CD4-positive, alpha-beta memory T cell (primary cell): ENCODE measurements around the gene PPP4R1. TPM values are rescaled to one million over a fixed set of nuclear protein-coding genes. Genes with fewer than 3 reads are reported as not detected.

Experiments
- CTCF ChIA-PET: fragments of 350-600 bp; sonication (Branson Sonifier 250); formaldehyde crosslinking; loops from one replicate; lab custom pipeline; 2021; ENCODE audit warnings: inconsistent platforms; ENCODE audit not compliant: partially characterized antibody; lab: Charles Lee
- POLR2A ChIA-PET: fragments of 350-600 bp; sonication (Branson Sonifier 250); formaldehyde crosslinking; loops from one replicate; lab custom pipeline; 2021; ENCODE audit not compliant: partially characterized antibody; lab: Charles Lee
- DNase-seq, 5 donors: peaks; one replicate each; pipeline versions ENCODE4 v3.0.0 to v3.0.0-alpha.2; 2020 to 2022; ENCODE audit warnings: mixed read lengths in 1 of 5
- H3K27ac ChIP-seq: one replicate; pipeline ENCODE4 v1.7.0; 2013; ENCODE audit warnings: low read depth, low read length
- H3K27me3 ChIP-seq: 2 replicates; pipeline ENCODE4 v1.7.0; 2013; ENCODE audit warnings: mild to moderate bottlenecking, low read length, moderate library complexity; ENCODE audit not compliant: insufficient read depth
- H3K36me3 ChIP-seq: 2 replicates; pipeline ENCODE4 v1.7.0; 2013; ENCODE audit warnings: mild to moderate bottlenecking, low read length, moderate library complexity; ENCODE audit not compliant: insufficient read depth
- H3K4me1 ChIP-seq: 2 replicates; pipeline ENCODE4 v1.7.0; 2013; ENCODE audit warnings: mild to moderate bottlenecking, low read length, moderate library complexity; ENCODE audit not compliant: insufficient read depth
- H3K4me3 ChIP-seq, 2 donors: one replicate each; pipeline ENCODE4 v1.7.0; 2013; ENCODE audit warnings: low read length in 2 of 2, mild to moderate bottlenecking in 1 of 2
- H3K9me3 ChIP-seq, 2 donors: one replicate each; pipeline ENCODE4 v1.7.0; 2013; ENCODE audit warnings: low read length in 2 of 2, control low read depth in 1 of 2; ENCODE audit not compliant: control insufficient read depth in 1 of 2
- H3K27ac Mint-ChIP-seq, 7 donors: one replicate each; pipeline ENCODE4 v1.8.0; 2020 to 2021; ENCODE audit warnings: mixed read lengths in 7 of 7, mild to moderate bottlenecking in 6 of 7, inconsistent platforms in 3 of 7, moderate library complexity in 3 of 7
- H3K27me3 Mint-ChIP-seq, 2 donors: one replicate each; pipeline ENCODE4 v1.8.0; 2020 to 2021; ENCODE audit warnings: mixed read lengths in 2 of 2
- H3K36me3 Mint-ChIP-seq, 2 donors: one replicate each; pipeline ENCODE4 v1.8.0; 2020 to 2021; ENCODE audit warnings: mixed read lengths in 2 of 2, inconsistent platforms in 1 of 2, mild to moderate bottlenecking in 1 of 2
- H3K4me1 Mint-ChIP-seq, 4 donors: one replicate each; pipeline ENCODE4 v1.8.0; 2020 to 2021; ENCODE audit warnings: mixed read lengths in 4 of 4, mild to moderate bottlenecking in 1 of 4
- H3K4me3 Mint-ChIP-seq, 8 donors: one replicate each; pipeline ENCODE4 v1.8.0; 2020 to 2021; ENCODE audit warnings: mixed read lengths in 8 of 8, mild to moderate bottlenecking in 7 of 8, moderate library complexity in 6 of 8, inconsistent platforms in 3 of 8
- H3K9me3 Mint-ChIP-seq, 8 donors: one replicate each; pipeline ENCODE4 v1.8.0; 2020 to 2021; ENCODE audit warnings: mixed read lengths in 8 of 8, mild to moderate bottlenecking in 5 of 8, inconsistent platforms in 3 of 8, moderate library complexity in 1 of 8
- intact Hi-C: fragments of 100-400 bp; cut with micrococcal nuclease; formaldehyde crosslinking; loops from one replicate; pipeline ENCODE4 v1.15.1; 2023
- polyA plus RNA-seq, 2 donors: library from polyadenylated mRNA; unstranded; fragments of 300-500 nt; fragmentation: Illumina TruSeq; gene quantifications; one replicate each; pipeline ENCODE4 v1.2.3, GENCODE V29; 2021
- total RNA-seq, 2 experiments: library from RNA; stranded (reverse); gene quantifications; one replicate each; pipeline ENCODE4 v1.2.3, GENCODE V29; 2021

The PPP4R1 gene
- total and polyA plus RNA-seq, 4 experiments from 2014 or later = 10.2 to 71.0 (median 40.5) TPM

DNA sequence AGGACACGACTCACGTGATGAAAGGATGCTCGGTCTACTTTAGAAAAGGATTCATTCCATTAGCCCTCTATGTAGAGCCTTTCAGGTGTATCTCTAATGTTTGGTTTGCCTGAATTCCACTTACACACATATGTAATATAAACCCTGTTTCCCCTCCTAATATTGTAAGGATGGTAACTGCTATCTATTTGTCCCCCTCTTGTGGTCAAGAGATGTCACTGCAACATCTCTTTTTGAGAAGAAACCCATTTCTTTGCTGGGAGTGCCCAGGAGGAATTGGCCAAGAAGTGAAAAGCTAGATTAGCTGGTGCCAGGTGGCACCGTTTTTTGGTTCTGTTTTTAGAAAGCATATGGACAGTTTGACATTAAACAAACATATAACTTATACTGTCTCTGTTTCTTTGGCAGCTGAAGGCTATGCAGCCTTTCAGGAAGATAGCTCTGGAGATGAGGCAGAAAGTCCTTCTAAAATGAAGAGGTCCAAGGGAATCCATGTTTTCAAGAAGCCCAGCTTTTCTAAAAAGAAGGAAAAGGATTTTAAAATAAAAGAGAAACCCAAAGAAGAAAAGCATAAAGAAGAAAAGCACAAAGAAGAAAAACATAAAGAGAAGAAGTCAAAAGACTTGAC lies 97.8 kb downstream of the PPP4R1 start:
- Histone ChIP-seq H3K4me3 (no peak overlapping the region), H3K4me1 (no peaks in the 10 kb centered on the region), H3K27ac (no peak overlapping the region), H3K9me3 (no peaks in the 10 kb centered on the region), H3K36me3 (no peaks in the 10 kb centered on the region), H3K27me3 (no peaks in the 10 kb centered on the region)
- peaks cover 7 to 37% of the 10 kb centered on the region in 2 donors for H3K36me3 Mint-ChIP-seq
- peak overlapping the region in 3 of 7 donors; percentile 14 to 61 (median 30) for H3K27ac Mint-ChIP-seq
- no peaks in the 10 kb centered on the region for H3K9me3 Mint-ChIP-seq
- CTCF ChIA-PET = interaction anchor here (0.6 to 2.6 kb wide), 27 partner anchors 8 to 451 kb away, joined by 3 to 13 read pairs (median 3); partner anchors contain the start of gene TWSG1
- POLR2A ChIA-PET = no interaction called here
- intact Hi-C loops = loop anchor here (1.0 to 5.0 kb wide), 5 partner anchors 182 to 862 kb away; partner anchors contain the start of gene TWSG1
- no peaks in the 10 kb centered on the region for H3K27me3 Mint-ChIP-seq
- H3K4me3 Mint-ChIP-seq = no peak overlapping the region
- H3K4me1 Mint-ChIP-seq = peaks cover 0 to 12% (median 5%) of the 10 kb centered on the region in 4 donors
- peak in 4 of 5 donors; percentile 35 to 50 (median 46) for DNase-seq

DNA sequence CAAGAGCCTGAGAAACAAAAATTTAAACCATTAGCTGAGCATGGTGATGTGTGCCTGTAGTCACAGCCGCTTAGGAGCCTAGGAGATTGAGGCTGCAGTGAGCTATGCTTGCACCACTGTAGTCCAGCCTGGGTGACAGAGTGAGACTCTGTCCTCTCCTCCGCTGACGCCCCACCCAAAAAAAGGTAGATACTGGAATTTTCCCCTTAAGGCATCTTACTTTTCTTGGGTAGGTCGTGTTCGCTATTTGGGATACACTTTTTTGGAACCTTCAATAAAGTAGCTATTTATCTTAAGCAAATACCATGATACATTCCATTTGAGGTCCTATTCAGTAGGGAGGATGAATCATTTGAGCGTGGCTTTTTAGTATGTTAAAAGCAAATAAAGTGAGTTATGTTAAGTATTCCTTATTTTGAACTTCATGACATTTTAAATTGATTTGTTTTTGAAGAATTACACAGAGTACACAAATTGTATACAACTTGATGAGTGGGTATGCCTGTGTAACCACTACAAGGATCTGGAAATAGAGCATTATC lies 100.3 kb downstream of the PPP4R1 start:
- no peak overlapping the region for H3K27ac ChIP-seq
- Mint-ChIP-seq H3K9me3 (no peaks in the 10 kb centered on the region), H3K4me3 (no peak overlapping the region), H3K27me3 (no peaks in the 10 kb centered on the region), H3K27ac (peak overlapping the region in 1 of 7 donors; percentile 25), H3K4me1 (peaks cover 4 to 16% (median 7%) of the 10 kb centered on the region in 4 donors), H3K36me3 (peaks cover 7 to 33% of the 10 kb centered on the region in 2 donors)
- H3K9me3 ChIP-seq = no peaks in the 10 kb centered on the region
- no peaks in the 10 kb centered on the region for H3K27me3 ChIP-seq
- no peaks in the 10 kb centered on the region for H3K4me1 ChIP-seq
- intact Hi-C loops = no loop called here
- no peaks in the 10 kb centered on the region for H3K36me3 ChIP-seq
- CTCF ChIA-PET = interaction anchor here (0.5 to 1.7 kb wide), 8 partner anchors 14 to 443 kb away, joined by 3 to 10 read pairs (median 3); no protein-coding TSS in a partner anchor
- no peak for DNase-seq
- POLR2A ChIA-PET = no interaction called here
- H3K4me3 ChIP-seq = no peak overlapping the region

DNA sequence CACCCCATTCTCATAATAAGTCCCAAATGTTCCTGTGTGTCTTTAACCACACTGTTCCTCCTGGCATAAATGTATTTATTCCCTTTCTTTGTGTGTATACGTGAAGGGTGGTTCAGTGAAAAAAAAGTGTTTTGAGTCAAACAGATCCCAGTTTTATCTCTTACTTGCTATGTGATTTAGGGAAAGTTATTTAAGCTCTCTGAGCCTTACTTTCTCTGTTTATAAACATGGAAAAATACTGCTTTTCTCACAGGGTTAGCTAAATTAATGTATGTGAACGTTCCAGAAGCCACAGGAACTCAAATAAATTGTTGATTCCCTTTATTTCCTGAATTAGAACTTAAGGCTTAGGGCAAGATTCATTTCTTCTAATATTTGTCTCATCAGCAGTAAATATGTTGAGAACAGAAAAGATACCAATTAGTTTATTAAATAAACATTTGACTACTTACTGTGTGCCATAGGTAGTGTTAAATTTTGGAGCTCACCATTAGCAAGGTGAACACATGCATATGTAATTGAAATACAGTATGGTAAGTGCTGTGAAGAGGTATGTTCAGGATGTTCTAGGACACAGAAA lies 105.8 kb downstream of the PPP4R1 start:
- peaks cover 19 to 42% (median 35%) of the 10 kb centered on the region in 4 donors for H3K4me1 Mint-ChIP-seq

DNA sequence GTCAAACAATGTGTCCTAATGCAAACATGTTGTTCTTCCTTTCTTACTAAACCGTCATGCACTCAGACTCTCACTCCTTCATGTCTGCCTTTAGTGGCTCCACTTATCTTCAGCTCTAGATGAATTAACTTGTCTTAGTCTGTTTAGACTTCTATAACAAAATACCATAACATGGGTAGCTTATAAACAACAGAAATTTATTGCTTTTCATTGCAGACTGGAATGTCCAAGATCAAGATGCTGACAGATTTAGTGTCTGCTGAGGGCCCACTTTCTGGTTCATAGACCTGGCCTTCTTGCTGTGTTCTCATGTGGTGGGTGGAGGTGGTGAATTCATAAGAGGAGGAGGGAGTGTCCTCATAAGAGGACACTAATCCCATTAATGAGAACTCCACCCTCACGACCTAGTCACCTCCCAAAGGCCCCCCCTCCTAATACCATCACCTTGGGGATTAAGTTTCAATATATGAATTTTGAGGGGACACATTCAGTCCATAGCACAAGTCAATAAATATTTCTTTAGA lies 106.7 kb downstream of the PPP4R1 start:
- Mint-ChIP-seq H3K4me1 (peaks cover 19 to 42% (median 35%) of the 10 kb centered on the region in 4 donors), H3K4me3 (no peak overlapping the region), H3K9me3 (peaks cover 0 to 12% (median 9%) of the 10 kb centered on the region in 8 donors), H3K27me3 (no peaks in the 10 kb centered on the region), H3K36me3 (peaks cover 15 to 18% of the 10 kb centered on the region in 2 donors), H3K27ac (peak overlapping the region in 2 of 7 donors; percentile 1 to 19)
- ChIA-PET POLR2A (no interaction called here), CTCF (interaction anchor here (0.9 to 1.5 kb wide), 3 partner anchors 8 to 16 kb away, joined by 3 to 6 read pairs (median 5); no protein-coding TSS in a partner anchor)
- intact Hi-C loops = no loop called here
- Histone ChIP-seq H3K27me3 (no peaks in the 10 kb centered on the region), H3K4me1 (peaks cover 6% of the 10 kb centered on the region), H3K9me3 (no peaks in the 10 kb centered on the region), H3K27ac (no peak overlapping the region), H3K4me3 (no peak overlapping the region), H3K36me3 (no peaks in the 10 kb centered on the region)
- DNase-seq = no peak

More for the DNA sequence above, 105.8 kb downstream of the PPP4R1 start:
- POLR2A ChIA-PET = no interaction called here
- Histone ChIP-seq H3K36me3 (no peaks in the 10 kb centered on the region), H3K4me1 (peaks cover 6% of the 10 kb centered on the region), H3K27me3 (no peaks in the 10 kb centered on the region), H3K9me3 (no peaks in the 10 kb centered on the region), H3K27ac (no peak overlapping the region), H3K4me3 (no peak overlapping the region)
- CTCF ChIA-PET = interaction anchor here (1.0 to 1.5 kb wide), 3 partner anchors 7 to 21 kb away, joined by 3 to 5 read pairs (median 5); no protein-coding TSS in a partner anchor
- H3K27me3 Mint-ChIP-seq = no peaks in the 10 kb centered on the region
- peak overlapping the region in 2 of 7 donors; percentile 60 to 80 for H3K27ac Mint-ChIP-seq
- DNase-seq = no peak
- H3K36me3 Mint-ChIP-seq = peaks cover 8 to 12% of the 10 kb centered on the region in 2 donors
- no peak overlapping the region for H3K4me3 Mint-ChIP-seq
- intact Hi-C loops = no loop called here
- peaks cover 0 to 5% (median under 1%) of the 10 kb centered on the region in 8 donors for H3K9me3 Mint-ChIP-seq

DNA sequence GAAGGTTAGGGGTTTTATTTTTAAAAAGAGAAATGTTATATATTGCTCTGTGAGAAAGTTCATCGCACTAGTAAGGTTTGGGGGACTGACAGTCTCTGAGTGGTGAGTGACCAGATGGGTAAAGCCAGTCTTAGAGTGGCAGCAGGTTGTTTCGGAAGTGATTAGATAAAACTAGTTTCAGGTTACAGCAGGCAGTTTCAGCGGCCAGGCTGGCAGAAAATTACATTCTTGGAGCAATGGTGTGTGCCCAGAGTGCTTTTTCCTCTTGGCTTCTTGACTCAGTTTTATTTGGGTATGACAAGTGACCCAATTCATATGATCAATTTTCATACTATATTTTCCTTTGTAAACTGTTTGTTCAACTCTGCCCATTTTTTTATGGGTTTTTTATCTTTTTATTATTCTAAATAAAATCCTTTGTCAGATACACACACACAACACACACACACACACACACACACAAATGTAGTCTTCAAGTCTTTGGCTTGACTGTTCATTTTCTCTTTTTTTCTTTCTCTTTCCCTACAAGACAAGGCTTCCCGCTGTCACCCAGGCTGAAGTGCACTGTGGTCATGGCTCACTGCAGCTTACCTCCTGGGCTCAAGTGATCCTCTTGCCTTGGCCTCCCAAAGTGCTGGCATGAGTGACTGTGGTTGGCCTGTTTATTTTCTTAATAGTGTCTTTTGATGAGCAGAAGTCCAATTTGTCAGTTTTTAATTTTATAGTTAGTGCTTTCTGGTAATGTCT lies 108.1 kb downstream of the PPP4R1 start:
- intact Hi-C loops = no loop called here
- Mint-ChIP-seq H3K4me1 (peaks cover 19 to 42% (median 37%) of the 10 kb centered on the region in 4 donors), H3K9me3 (peaks cover 0 to 23% (median 13%) of the 10 kb centered on the region in 8 donors), H3K4me3 (peak overlapping the region in 1 of 8 donors; percentile 40), H3K27ac (peak overlapping the region in 1 of 7 donors; percentile 42), H3K36me3 (peaks cover 20 to 28% of the 10 kb centered on the region in 2 donors), H3K27me3 (no peaks in the 10 kb centered on the region)
- Histone ChIP-seq H3K4me3 (no peak overlapping the region), H3K4me1 (peaks cover 6% of the 10 kb centered on the region), H3K27me3 (no peaks in the 10 kb centered on the region), H3K27ac (no peak overlapping the region), H3K36me3 (no peaks in the 10 kb centered on the region), H3K9me3 (no peaks in the 10 kb centered on the region)
- DNase-seq = no peak
- ChIA-PET CTCF (interaction anchor here (1.5 kb wide), 2 partner anchors 10 to 11 kb away, joined by 5 to 6 read pairs; no protein-coding TSS in a partner anchor), POLR2A (no interaction called here)
